Tracheal epithelial cell (primary cell): Measurements from ENCODE around the gene ZSCAN10. TPM values are rescaled to one million over a fixed set of nuclear protein-coding genes. Genes with fewer than 3 reads are reported as not detected.

Experiments used
- total RNA-seq: library from RNA; depleted of rRNA; stranded (reverse); fragments of >200 nt; gene quantifications from 2 replicates; pipeline ENCODE4 v1.2.1, GENCODE V29; 2014

The ZSCAN10 gene
- not detected in 2 replicates for total RNA-seq

DNA sequence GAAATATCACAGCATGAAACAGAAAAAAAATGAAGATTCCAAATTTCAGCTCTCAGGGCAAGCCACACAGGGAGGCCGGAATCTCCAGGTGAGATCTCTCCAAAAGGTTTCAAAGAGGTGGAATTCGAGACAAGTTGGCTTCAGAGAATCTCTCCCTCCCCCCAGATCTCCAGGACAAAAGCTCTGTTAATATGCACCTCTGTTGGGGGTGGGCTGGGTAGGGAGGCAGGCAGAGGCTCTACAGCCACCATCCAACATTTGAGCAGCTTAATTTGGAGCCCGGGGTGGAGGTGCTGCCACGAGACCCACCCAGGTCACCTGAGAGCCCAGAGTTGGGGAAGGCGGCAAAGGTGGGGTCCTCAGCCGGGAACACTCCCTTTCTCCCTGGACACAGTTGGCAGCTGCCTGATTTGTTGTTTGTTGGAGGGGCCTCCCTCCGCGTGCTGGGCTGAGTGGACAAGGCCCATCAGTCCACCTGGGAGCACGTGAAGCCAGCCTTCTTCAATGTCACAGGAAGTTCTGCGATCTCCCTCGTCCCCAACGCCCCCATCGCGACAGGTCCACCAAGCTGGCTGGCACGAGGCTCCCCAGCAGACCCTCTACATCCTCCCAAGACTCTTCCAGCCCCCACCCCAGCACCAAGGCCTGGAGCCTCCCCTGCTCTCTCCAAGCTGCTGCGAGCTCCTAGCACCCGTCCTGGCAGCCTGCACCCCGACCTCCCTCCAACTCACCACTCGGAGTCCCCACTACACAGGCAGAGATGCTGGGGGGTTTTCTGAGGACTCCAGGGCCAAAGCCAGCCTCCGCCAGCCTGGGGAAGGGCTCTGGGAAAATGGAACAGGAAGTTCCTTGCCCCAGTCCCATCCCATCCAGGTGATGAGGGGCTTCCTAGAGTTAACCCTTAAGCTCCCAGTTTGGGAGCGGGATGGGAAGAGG is at the start of gene ZSCAN10:
TSS of gene ZSCAN10 (minus strand) at position 836 of the 936 bp plus-strand sequence. CDS start 6,357 bp downstream, outside the sequence.

DNA sequence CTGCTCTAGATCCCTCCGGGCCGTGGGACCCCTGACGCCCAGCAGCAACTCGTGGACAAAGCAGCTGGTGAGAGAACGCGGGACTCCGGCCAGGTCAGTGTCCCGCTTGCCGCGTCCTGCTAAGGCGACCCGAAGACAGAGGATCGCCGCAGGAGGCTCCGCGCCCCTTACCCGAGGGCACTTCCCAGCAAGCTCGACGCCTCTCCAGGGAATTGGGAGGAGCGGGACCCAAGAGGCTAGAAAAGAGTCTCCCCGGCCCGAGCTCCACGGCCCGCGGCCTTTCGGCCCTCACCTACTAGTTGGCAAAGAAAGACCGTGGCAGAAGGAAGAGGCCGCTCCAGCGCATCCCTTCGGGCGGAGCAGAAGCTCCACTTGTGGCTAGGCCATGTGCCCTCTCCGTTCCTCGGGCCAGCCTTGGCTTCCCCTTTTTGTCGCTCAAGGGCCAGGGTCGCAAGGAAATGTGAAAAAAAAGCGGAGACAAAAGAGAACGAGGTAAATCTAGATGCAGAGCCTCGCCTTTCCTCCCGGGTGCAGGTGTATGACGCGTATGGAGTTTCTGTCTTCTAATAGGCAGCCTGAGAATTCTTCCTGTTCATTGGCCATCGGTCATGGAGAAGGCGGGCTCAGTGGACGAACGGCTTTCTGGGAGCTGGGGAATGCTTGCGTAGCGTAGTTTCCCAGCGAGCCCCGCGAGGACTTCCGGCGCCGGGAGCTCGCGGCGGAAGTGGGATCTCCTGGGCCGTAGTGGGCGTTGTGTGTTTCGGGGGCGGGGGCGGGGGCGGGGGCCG is 35.4 kb upstream of the ZSCAN10 start, which contains the start of gene ZNF213:
TSS of gene ZNF213 (plus strand) at position 692 of the 788 bp plus-strand sequence. CDS start 2,252 bp downstream, outside the sequence.

DNA sequence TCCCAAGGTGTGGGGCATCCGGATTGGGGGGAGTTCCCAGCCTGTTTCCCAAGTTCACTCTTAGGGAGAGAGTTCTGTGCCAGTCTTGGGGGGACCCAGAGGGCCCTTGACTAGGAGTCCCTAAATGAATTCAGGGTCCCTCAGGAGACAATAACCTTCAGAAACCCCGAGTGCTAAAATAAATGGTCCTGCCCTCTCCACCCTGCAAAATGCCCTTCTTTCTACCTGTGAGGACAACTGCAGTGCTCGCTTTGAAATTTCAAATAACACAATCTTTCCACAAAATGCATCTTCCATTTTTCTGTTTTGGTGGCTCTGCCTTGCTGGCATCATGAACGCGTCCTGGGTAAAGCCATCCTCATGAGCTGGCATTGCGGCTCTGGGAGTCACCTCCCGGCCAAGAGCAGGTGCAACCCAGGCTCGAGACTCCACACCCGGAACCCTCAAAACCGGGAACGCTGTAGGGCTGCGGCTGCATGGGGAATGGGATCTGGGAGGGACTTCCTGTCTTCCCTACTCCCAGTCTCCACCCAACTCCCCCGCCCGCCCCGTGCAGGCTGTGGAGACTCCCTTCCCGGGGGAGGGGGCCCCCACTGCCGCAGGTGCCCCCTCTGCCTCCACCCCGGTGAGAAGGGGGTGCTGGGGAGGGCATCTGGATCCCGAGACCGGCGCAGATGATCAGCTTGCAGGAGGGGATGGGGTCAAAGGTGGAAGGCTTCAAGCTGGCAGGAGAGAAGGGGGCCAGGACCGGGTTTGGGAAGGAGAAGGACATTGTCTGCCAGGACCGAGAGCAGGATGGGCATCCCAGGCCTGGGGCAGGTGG is 13.2 kb upstream of the ZSCAN10 start, which contains the start of gene ZNF205:
TSS of gene ZNF205 (plus strand) at position 529 of the 823 bp plus-strand sequence. CDS start 845 bp downstream, outside the sequence.

DNA sequence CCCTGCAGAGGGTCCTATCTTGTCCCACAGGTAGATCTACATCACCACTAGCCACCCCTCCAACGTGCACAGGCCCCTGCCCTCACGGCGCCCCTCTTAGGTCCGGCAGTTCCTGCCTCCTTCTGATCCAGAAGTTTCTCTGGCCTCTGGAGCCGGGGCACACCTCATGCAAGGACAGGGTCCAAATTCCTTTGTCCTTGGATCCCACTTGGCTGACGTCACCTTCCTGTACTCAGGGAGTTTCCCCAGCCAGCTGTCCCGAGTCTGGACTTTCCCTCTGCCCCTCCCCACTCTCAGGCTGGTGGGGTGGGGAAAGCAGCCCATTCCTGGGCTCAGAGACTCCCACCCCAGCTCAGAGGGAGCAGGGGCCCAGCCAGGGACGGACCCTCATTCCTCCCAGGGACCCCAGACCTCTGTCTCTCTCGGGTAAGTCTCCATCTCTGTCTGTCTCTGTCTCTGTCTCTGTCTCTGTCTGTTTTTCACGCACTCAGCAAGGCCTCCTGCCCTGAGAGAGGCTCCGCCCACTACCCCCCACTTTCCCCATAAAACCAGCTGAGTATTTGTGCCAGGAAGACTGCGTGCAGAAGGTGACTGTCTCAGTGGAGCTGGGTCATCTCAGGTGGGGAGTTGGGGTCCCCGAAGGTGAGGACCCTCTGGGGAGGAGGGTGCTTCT is 33.9 kb downstream of the ZSCAN10 start, which contains the start of gene IL32:
TSS of gene IL32 (plus strand) at position 572 of the 673 bp plus-strand sequence. CDS start 172 bp downstream, outside the sequence.

DNA sequence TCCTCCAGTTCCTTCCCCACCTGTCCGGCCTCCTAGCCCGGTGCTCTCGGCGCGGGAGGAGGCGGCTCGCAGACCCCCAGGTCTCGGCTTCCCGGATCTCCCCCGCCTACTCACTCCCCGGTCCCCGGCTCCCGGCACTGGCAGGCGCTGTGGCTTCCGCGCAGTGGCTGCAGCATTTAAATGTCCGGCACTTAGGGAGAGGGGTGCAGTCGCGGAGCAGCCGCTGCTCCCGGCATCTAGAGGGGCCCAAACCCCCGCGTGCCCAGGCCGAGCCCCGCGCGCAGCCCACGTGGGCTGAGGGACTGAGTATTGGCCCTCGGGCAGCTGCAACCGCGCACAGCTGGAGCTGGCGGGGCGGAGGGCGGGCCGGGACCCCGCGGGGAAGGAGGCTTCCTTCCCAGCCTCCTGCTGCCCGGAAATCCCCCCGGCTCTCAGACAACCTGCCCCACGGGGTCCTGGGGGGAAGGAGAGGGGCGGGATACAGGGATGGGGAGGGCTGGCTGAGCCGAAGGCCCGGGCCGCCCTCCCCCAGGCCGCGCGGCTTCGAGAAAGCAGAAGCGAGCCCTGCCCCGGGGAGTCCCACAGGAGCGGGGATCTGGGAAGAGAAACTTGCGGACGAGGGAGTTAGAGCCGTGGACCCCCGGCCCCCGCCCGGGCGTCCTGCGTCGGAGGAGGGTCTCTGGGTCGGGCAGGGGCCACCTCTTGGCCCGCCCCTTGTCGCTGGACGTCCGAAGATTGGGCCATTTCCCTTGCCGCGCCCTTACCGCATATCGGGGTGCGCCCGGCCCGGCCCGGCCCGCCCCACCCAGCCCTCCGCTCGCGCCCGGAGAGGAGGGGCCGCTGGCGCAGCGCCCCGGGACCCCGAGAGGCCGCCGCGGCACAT is 53.1 kb downstream of the ZSCAN10 start, which contains the start of gene MMP25:
TSS of gene MMP25 (plus strand) at position 804 of the 883 bp plus-strand sequence. CDS start 357 bp downstream, outside the sequence.

Other genes with a start within 250 kb of the ZSCAN10 start
- 8.3 and 21.0 TPM in 2 replicates for gene PRSS22, start 241.1 kb downstream of the ZSCAN10 start, total RNA-seq
- gene FLYWCH2, start 216.1 kb downstream of the ZSCAN10 start, total RNA-seq: 39.2 and 75.9 TPM in 2 replicates
- 41.9 and 48.4 TPM in 2 replicates for gene FLYWCH1, start 187.4 kb downstream of the ZSCAN10 start, total RNA-seq
- gene KREMEN2, start 135.0 kb downstream of the ZSCAN10 start, total RNA-seq: 3.2 and 30.1 TPM in 2 replicates
- gene PAQR4, start 129.9 kb downstream of the ZSCAN10 start, total RNA-seq: 7.2 and 17.4 TPM in 2 replicates
- gene PKMYT1, start 118.8 kb downstream of the ZSCAN10 start, total RNA-seq: 0.43 and 1.9 TPM in 2 replicates
- not detected in 2 replicates for gene CLDN9, start 86.4 kb downstream of the ZSCAN10 start, total RNA-seq
- gene CLDN6, start 81.1 kb downstream of the ZSCAN10 start, total RNA-seq: 0.21 and 4.8 TPM in 2 replicates
- gene TNFRSF12A, start 78.9 kb downstream of the ZSCAN10 start, total RNA-seq: 336 and 560 TPM in 2 replicates
- 8.3 and 21.7 TPM in 2 replicates for gene HCFC1R1, start 75.4 kb downstream of the ZSCAN10 start, total RNA-seq
- gene THOC6, start 75.3 kb downstream of the ZSCAN10 start, total RNA-seq: 20.9 and 35.4 TPM in 2 replicates
- gene BICDL2, start 62.4 kb downstream of the ZSCAN10 start, total RNA-seq: 10.4 and 11.3 TPM in 2 replicates
- under 0.01 and 0.24 TPM in 2 replicates for gene MMP25, start 52.7 kb downstream of the ZSCAN10 start, total RNA-seq
- 1.1 and 115 TPM in 2 replicates for gene IL32, start 33.7 kb downstream of the ZSCAN10 start, total RNA-seq
- 23.9 and 35.2 TPM in 2 replicates for gene ZNF205, start 13.3 kb upstream of the ZSCAN10 start, total RNA-seq
- 9.2 and 12.6 TPM in 2 replicates for gene ZNF213, start 35.7 kb upstream of the ZSCAN10 start, total RNA-seq
- gene OR1F1, start 88.9 kb upstream of the ZSCAN10 start, total RNA-seq: not detected in 2 replicates
- 7.7 and 8.7 TPM in 2 replicates for gene ZNF200, start 135.9 kb upstream of the ZSCAN10 start, total RNA-seq
- under 0.01 TPM in 1 of 2 replicates, not detected in the other for gene MEFV, start 157.3 kb upstream of the ZSCAN10 start, total RNA-seq
- gene ZNF263, start 184.2 kb upstream of the ZSCAN10 start, total RNA-seq: 57.1 and 69.9 TPM in 2 replicates
- 2.2 and 3.6 TPM in 2 replicates for gene TIGD7, start 206.1 kb upstream of the ZSCAN10 start, total RNA-seq
- 12.5 and 19.0 TPM in 2 replicates for gene ZNF75A, start 206.2 kb upstream of the ZSCAN10 start, total RNA-seq